ENCODE results near the gene SERPINB6. TPM values are rescaled to one million over a fixed set of nuclear protein-coding genes. Genes with fewer than 3 reads are reported as not detected.

SERPINB6 gene
- total and polyA plus RNA-seq, 9 of the 15 experiments (the other 6 are each of a cell fraction or from before 2014, with no cell fraction given): 86.6 to 211 (median 143) TPM

DNA sequence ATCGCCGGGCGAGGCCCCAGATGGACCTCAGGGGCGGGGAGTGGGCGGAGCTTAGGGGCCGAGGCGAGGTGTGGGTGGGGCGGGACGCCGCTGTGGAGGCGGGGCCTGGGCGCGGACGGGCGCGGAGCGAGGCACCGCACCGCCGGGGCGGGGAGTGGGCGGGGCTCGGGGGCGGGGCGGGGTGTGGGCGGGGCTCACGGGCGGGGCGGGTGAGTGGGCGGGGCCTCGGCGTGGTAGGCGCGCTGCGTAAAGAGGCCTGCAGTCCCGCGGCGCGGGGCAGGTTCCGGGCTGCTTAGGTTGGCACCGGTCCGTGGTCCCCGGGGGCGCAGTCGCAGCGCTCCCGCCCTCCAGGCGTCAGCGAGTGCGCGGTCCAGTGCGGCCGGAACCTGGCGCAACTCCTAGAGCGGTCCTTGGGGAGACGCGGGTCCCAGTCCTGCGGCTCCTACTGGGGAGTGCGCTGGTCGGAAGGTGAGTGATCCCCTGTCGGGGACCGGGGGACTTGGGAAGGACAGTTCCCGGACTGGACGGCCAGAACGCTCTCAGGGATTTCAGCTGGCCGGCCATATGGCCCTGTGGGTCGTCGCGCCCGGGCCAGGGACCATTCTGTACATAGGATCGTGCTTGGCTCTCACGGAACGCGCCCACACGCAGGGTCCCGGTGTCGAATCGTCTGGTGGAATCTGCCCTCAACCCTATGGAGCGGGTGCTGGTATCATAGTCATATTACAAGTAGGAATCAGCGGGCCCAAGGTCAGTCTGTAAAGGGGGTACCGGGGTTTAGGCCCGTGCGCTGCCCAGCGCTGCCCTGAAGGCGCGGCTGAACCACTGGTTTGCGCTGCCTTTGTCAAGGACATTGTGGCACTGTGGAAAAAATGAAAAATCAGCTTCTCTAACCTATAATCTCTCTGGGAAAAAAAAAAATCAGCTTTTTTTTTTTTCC, 28.5 kb upstream of the SERPINB6 start, which contains the start of gene NQO2 (continued):
- TF ChIP-seq, protein P1, sequence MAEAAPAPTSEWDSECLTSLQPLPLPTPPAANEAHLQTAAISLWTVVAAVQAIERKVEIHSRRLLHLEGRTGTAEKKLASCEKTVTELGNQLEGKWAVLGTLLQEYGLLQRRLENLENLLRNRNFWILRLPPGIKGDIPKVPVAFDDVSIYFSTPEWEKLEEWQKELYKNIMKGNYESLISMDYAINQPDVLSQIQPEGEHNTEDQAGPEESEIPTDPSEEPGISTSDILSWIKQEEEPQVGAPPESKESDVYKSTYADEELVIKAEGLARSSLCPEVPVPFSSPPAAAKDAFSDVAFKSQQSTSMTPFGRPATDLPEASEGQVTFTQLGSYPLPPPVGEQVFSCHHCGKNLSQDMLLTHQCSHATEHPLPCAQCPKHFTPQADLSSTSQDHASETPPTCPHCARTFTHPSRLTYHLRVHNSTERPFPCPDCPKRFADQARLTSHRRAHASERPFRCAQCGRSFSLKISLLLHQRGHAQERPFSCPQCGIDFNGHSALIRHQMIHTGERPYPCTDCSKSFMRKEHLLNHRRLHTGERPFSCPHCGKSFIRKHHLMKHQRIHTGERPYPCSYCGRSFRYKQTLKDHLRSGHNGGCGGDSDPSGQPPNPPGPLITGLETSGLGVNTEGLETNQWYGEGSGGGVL (CRISPR knock-in tag; IDR thresholded peaks at IDR 0.05): no peak
- TF ChIP-seq ZNF766 (CRISPR knock-in tag; conservative IDR thresholded peaks at IDR 0.05) (no peak), ZNF253 (CRISPR knock-in tag; conservative IDR thresholded peaks at IDR 0.05) (no peak), ZNF140 (CRISPR knock-in tag; IDR thresholded peaks at IDR 0.05) (no peak), PHF8 (IDR thresholded peaks at IDR 0.05; ENCODE audit: borderline replicate concordance, low read length) (peak; percentile 93; the same call in 1 of the 2 replicates), MED1 (CRISPR knock-in tag; IDR thresholded peaks at IDR 0.05; ENCODE audit: borderline replicate concordance) (no peak), ZNF561 (CRISPR knock-in tag; conservative IDR thresholded peaks at IDR 0.05) (peak; percentile 68; the same call in 1 of the 2 replicates), ZFX (CRISPR knock-in tag; IDR thresholded peaks at IDR 0.05) (peak; percentile 97), MAFF (IDR thresholded peaks at IDR 0.05; ENCODE audit: low read length) (no peak), MIER1 (IDR thresholded peaks at IDR 0.05; ENCODE audit: low read depth) (no peak), ZNF197 (CRISPR knock-in tag; IDR thresholded peaks at IDR 0.05; ENCODE audit: low read depth) (no peak), ZNF77 (CRISPR knock-in tag; IDR thresholded peaks at IDR 0.05) (no peak), BRF1 (IDR thresholded peaks at IDR 0.05; ENCODE audit: borderline replicate concordance, extremely low read depth, insufficient read length) (no peak), RFX1 (IDR thresholded peaks at IDR 0.05) (no peak), ZNF695 (CRISPR knock-in tag; IDR thresholded peaks at IDR 0.05) (no peak), EP400 (IDR thresholded peaks at IDR 0.05) (peak; percentile 53; the same call in 1 of the 2 replicates), KLF1 (tag; IDR thresholded peaks at IDR 0.05) (no peak), KDM5B (IDR thresholded peaks at IDR 0.05; ENCODE audit: insufficient replicate concordance, low read depth, low read length) (peak; percentile 95), POLR2AphosphoS2 (IDR thresholded peaks at IDR 0.05; ENCODE audit: low read length) (peak; percentile 75; the same call in 1 of the 2 replicates)
- TF ChIP-seq, protein P2, sequence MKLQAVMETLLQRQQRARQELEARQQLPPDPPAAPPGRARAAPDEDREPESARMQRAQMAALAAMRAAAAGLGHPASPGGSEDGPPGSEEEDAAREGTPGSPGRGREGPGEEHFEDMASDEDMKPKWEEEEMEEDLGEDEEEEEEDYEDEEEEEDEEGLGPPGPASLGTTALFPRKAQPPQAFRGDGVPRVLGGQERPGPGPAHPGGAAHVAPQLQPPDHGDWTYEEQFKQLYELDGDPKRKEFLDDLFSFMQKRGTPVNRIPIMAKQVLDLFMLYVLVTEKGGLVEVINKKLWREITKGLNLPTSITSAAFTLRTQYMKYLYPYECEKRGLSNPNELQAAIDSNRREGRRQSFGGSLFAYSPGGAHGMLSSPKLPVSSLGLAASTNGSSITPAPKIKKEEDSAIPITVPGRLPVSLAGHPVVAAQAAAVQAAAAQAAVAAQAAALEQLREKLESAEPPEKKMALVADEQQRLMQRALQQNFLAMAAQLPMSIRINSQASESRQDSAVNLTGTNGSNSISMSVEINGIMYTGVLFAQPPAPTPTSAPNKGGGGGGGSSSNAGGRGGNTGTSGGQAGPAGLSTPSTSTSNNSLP (IDR thresholded peaks at IDR 0.05; ENCODE audit: borderline replicate concordance, low read depth, low read length): no peak
- TF ChIP-seq, protein P3, sequence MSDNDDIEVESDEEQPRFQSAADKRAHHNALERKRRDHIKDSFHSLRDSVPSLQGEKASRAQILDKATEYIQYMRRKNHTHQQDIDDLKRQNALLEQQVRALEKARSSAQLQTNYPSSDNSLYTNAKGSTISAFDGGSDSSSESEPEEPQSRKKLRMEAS (CRISPR knock-in tag; IDR thresholded peaks at IDR 0.05): peak; percentile 53; the same call in 1 of the 2 replicates
- TF ChIP-seq, protein P4, sequence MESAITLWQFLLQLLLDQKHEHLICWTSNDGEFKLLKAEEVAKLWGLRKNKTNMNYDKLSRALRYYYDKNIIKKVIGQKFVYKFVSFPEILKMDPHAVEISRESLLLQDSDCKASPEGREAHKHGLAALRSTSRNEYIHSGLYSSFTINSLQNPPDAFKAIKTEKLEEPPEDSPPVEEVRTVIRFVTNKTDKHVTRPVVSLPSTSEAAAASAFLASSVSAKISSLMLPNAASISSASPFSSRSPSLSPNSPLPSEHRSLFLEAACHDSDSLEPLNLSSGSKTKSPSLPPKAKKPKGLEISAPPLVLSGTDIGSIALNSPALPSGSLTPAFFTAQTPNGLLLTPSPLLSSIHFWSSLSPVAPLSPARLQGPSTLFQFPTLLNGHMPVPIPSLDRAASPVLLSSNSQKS (CRISPR knock-in tag; IDR thresholded peaks at IDR 0.05): no peak

Measured in K562 (cell line).